WTC11 (cell line): ENCODE measurements around the gene CACNA1A. TPM values are rescaled to one million over a fixed set of nuclear protein-coding genes. Genes with fewer than 3 reads are reported as not detected.

ENCODE experiments used
- ATAC-seq: fragments of 200-7000 bp; cut with Tn5 transposase; 2 replicates; pipeline ENCODE4 v1.10.0; 2021; ENCODE audit warnings: mild to moderate bottlenecking, moderate library complexity
- CTCF ChIA-PET: fragments of 300-600 bp; sonication (Branson Sonifier 250); formaldehyde crosslinking; loops from one replicate; lab custom pipeline; 2021; ENCODE audit warnings: antibody characterized with exemption; lab: Charles Lee
- POLR2A ChIA-PET: fragments of 350-600 bp; sonication (Branson Sonifier 250); formaldehyde crosslinking; loops from one replicate; lab custom pipeline; 2021; ENCODE audit warnings: antibody characterized with exemption; lab: Charles Lee
- DNase-seq: peaks from one replicate; pipeline ENCODE4 v3.0.0; 2021; ENCODE audit warnings: low spot score
- H3K27ac Mint-ChIP-seq: 2 replicates; pipeline ENCODE4 v1.8.0; 2021; ENCODE audit warnings: mixed read lengths
- H3K27me3 Mint-ChIP-seq: 2 replicates; pipeline ENCODE4 v1.8.0; 2021; ENCODE audit warnings: low read depth, mild to moderate bottlenecking, moderate library complexity, mixed read lengths
- H3K36me3 Mint-ChIP-seq: 2 replicates; pipeline ENCODE4 v1.8.0; 2021; ENCODE audit warnings: mixed read lengths
- H3K4me1 Mint-ChIP-seq: 2 replicates; pipeline ENCODE4 v1.8.0; 2022; ENCODE audit warnings: mixed read lengths
- H3K4me3 Mint-ChIP-seq: 2 replicates; pipeline ENCODE4 v1.8.0; 2021; ENCODE audit warnings: mild to moderate bottlenecking, moderate library complexity, mixed read lengths
- H3K9me3 Mint-ChIP-seq: 2 replicates; pipeline ENCODE4 v1.8.0; 2021; ENCODE audit warnings: mixed read lengths
- ATF1 ChIP-seq: sonication (generic); formaldehyde crosslinking; IDR thresholded peaks from 2 replicates; pipeline ENCODE4 v1.8.1; 2023; ENCODE audit warnings: mild to moderate bottlenecking, moderate library complexity, missing genetic modification reagents
- CBFB ChIP-seq: sonication (generic); formaldehyde crosslinking; IDR thresholded peaks from 2 replicates; pipeline ENCODE4 v1.8.1; 2022; ENCODE audit warnings: mild to moderate bottlenecking, low read depth, missing genetic modification reagents
- CREM ChIP-seq: sonication (generic); formaldehyde crosslinking; IDR thresholded peaks from 2 replicates; pipeline ENCODE4 v1.8.1; 2022; ENCODE audit warnings: mild to moderate bottlenecking, missing genetic modification reagents, moderate library complexity
- ETV6 ChIP-seq: sonication (generic); formaldehyde crosslinking; IDR thresholded peaks from 2 replicates; pipeline ENCODE4 v1.8.1; 2022; ENCODE audit warnings: mild to moderate bottlenecking, missing genetic modification reagents
- FOXP1 ChIP-seq: sonication (generic); formaldehyde crosslinking; IDR thresholded peaks from 2 replicates; pipeline ENCODE4 v1.8.0; 2022; ENCODE audit warnings: missing genetic modification reagents, mild to moderate bottlenecking, moderate library complexity, borderline replicate concordance
- MYBL2 ChIP-seq: sonication (generic); formaldehyde crosslinking; IDR thresholded peaks from 2 replicates; pipeline ENCODE4 v1.8.1; 2023; ENCODE audit warnings: mild to moderate bottlenecking, moderate library complexity, missing genetic modification reagents
- NFE2L1 ChIP-seq: sonication (generic); formaldehyde crosslinking; IDR thresholded peaks from 2 replicates; pipeline ENCODE4 v1.8.1; 2023; ENCODE audit warnings: missing genetic modification reagents
- NR1H2 ChIP-seq: sonication (generic); formaldehyde crosslinking; IDR thresholded peaks from 2 replicates; pipeline ENCODE4 v1.9.0; 2021; ENCODE audit warnings: mild to moderate bottlenecking, moderate library complexity, missing genetic modification reagents
- RORB ChIP-seq: fragments of 250-450 bp; sonication (Bioruptor Pico); IDR thresholded peaks from 2 replicates; pipeline ENCODE4 v1.9.0; 2021; ENCODE audit warnings: mild to moderate bottlenecking
- SOX15 ChIP-seq: fragments of 250-450 bp; sonication (Bioruptor Pico); IDR thresholded peaks from 2 replicates; pipeline ENCODE4 v1.9.0; 2021; ENCODE audit warnings: mild to moderate bottlenecking
- TEAD4 ChIP-seq: sonication (generic); formaldehyde crosslinking; IDR thresholded peaks from 2 replicates; pipeline ENCODE4 v1.8.0; 2022; ENCODE audit warnings: mild to moderate bottlenecking, missing genetic modification reagents
- ZBTB21 ChIP-seq: sonication (generic); formaldehyde crosslinking; IDR thresholded peaks from 2 replicates; pipeline ENCODE4 v1.8.1; 2023; ENCODE audit warnings: mild to moderate bottlenecking, missing genetic modification reagents, borderline replicate concordance
- ZNF138 ChIP-seq: sonication (generic); formaldehyde crosslinking; conservative IDR thresholded peaks from 2 replicates; pipeline ENCODE4 v1.8.1; 2022; ENCODE audit warnings: mild to moderate bottlenecking, moderate library complexity, missing genetic modification reagents
- ZNF263 ChIP-seq: sonication (generic); formaldehyde crosslinking; IDR thresholded peaks from 2 replicates; pipeline ENCODE4 v1.8.1; 2022; ENCODE audit warnings: low read depth, mild to moderate bottlenecking, moderate library complexity, missing genetic modification reagents
- ZNF671 ChIP-seq: fragments of 250-450 bp; sonication (Bioruptor Pico); IDR thresholded peaks from 2 replicates; pipeline ENCODE4 v1.8.0; 2021; ENCODE audit warnings: mild to moderate bottlenecking
- total RNA-seq: library from RNA; stranded (reverse); gene quantifications from 3 replicates; pipeline ENCODE4 v1.2.3, GENCODE V29; 2021
- TF ChIP-seq, protein P1 (sequence below): sonication (generic); formaldehyde crosslinking; IDR thresholded peaks from 2 replicates; pipeline ENCODE4 v1.8.1; 2023; ENCODE audit warnings: mild to moderate bottlenecking, missing genetic modification reagents, moderate library complexity
- TF ChIP-seq, protein P2 (sequence below): fragments of 200-600 bp; IDR thresholded peaks from 2 replicates; pipeline ENCODE4 v1.8.0; 2022; ENCODE audit warnings: antibody characterized with exemption
- TF ChIP-seq, protein P3 (sequence below): fragments of 250-450 bp; sonication (Bioruptor Pico); IDR thresholded peaks from 2 replicates; pipeline ENCODE4 v1.9.0; 2021; ENCODE audit warnings: moderate library complexity, mild to moderate bottlenecking, inconsistent platforms, borderline replicate concordance
- TF ChIP-seq, protein P4 (sequence below): sonication (generic); formaldehyde crosslinking; IDR thresholded peaks from 2 replicates; pipeline ENCODE4 v1.8.1; 2023; ENCODE audit warnings: mild to moderate bottlenecking, moderate library complexity, missing genetic modification reagents
- TF ChIP-seq, protein P5 (sequence below): sonication (generic); formaldehyde crosslinking; conservative IDR thresholded peaks from 2 replicates; pipeline ENCODE4 v1.8.1; 2022; ENCODE audit warnings: mild to moderate bottlenecking, missing genetic modification reagents
- TF ChIP-seq, protein P6 (sequence below): fragments of 250-450 bp; sonication (Bioruptor Pico); IDR thresholded peaks from 2 replicates; pipeline ENCODE4 v1.8.0; 2021; ENCODE audit warnings: mild to moderate bottlenecking
- TF ChIP-seq, protein P7 (sequence below): sonication (generic); formaldehyde crosslinking; IDR thresholded peaks from 2 replicates; pipeline ENCODE4 v1.8.0; 2022; ENCODE audit warnings: mild to moderate bottlenecking, missing genetic modification reagents

The CACNA1A gene
- total RNA-seq, 1 experiment from 2014 or later, result 28.9 TPM

DNA sequence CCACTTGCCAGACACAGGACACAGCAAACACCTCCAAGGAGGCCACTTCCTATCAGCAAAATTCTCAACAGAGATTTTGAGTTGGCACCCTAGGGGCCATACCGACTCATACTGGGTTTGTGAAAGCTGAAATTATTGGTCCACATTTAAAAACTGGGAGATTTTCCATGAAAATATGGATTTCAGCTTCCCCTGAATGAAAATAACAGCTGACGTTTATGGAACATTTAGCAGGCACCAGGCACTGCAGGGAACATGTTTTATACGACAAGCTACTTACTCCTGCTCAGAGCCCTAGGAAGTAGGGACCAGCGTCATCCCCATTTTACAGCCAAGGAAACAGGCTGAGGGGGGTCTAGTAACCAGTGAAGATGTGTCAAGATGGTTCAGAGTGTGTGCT lies 186.8 kb downstream of the CACNA1A start:
- Mint-ChIP-seq H3K9me3 (peaks cover 48% of the 10 kb centered on the region), H3K27ac (no peak overlapping the region), H3K36me3 (peaks cover 63% of the 10 kb centered on the region), H3K4me1 (no peaks in the 10 kb centered on the region), H3K4me3 (no peak overlapping the region), H3K27me3 (no peaks in the 10 kb centered on the region; the same call in 1 of the 2 replicates)
- no peak for DNase-seq
- ATAC-seq, result no peak
- CTCF ChIA-PET, result no interaction called here
- POLR2A ChIA-PET, result no interaction called here
- TF ChIP-seq, protein P1, sequence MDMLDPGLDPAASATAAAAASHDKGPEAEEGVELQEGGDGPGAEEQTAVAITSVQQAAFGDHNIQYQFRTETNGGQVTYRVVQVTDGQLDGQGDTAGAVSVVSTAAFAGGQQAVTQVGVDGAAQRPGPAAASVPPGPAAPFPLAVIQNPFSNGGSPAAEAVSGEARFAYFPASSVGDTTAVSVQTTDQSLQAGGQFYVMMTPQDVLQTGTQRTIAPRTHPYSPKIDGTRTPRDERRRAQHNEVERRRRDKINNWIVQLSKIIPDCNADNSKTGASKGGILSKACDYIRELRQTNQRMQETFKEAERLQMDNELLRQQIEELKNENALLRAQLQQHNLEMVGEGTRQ (CRISPR knock-in tag), result no peak
- TF ChIP-seq RORB (CRISPR knock-in tag) (no peak), CREM (CRISPR knock-in tag) (no peak), MYBL2 (CRISPR knock-in tag) (no peak), ZNF138 (CRISPR knock-in tag) (no peak), TEAD4 (no peak)

DNA sequence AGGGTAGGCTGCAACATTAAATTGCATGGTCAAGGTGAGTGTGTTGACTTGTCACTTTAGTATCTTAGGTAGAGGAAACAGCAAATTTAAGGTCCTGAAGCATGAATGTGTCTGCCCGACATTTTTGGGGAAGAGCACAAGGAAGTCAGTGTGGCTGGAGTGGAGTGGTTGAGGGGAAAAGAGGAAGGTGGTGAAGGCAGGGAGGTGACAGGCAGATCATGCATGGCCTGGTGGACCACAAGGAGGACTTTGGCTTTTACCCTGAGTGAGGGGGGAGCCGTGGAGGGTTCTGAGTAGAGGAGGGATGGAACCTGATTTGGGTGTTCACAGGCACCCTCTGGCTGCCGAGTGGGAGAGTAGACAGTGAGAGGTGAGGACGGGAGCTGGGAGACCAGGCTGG lies 188.1 kb downstream of the CACNA1A start:
- ChIA-PET POLR2A (interaction anchor here (0.6 kb wide), 2 partner anchors 403 to 511 kb away, joined by 5 read pairs; no protein-coding TSS in a partner anchor), CTCF (interaction anchor here (1.0 kb wide), 1 partner anchor 403 kb away, joined by 3 read pairs; no protein-coding TSS in a partner anchor)
- TF ChIP-seq FOXP1 (CRISPR knock-in tag) (no peak), TEAD4 (no peak), NFE2L1 (CRISPR knock-in tag) (no peak), ATF1 (no peak), NR1H2 (no peak), ETV6 (CRISPR knock-in tag) (no peak), SOX15 (no peak), CBFB (no peak), ZNF671 (CRISPR knock-in tag) (no peak), ZBTB21 (CRISPR knock-in tag) (no peak), ZNF263 (CRISPR knock-in tag) (no peak)
- TF ChIP-seq, protein P2, sequence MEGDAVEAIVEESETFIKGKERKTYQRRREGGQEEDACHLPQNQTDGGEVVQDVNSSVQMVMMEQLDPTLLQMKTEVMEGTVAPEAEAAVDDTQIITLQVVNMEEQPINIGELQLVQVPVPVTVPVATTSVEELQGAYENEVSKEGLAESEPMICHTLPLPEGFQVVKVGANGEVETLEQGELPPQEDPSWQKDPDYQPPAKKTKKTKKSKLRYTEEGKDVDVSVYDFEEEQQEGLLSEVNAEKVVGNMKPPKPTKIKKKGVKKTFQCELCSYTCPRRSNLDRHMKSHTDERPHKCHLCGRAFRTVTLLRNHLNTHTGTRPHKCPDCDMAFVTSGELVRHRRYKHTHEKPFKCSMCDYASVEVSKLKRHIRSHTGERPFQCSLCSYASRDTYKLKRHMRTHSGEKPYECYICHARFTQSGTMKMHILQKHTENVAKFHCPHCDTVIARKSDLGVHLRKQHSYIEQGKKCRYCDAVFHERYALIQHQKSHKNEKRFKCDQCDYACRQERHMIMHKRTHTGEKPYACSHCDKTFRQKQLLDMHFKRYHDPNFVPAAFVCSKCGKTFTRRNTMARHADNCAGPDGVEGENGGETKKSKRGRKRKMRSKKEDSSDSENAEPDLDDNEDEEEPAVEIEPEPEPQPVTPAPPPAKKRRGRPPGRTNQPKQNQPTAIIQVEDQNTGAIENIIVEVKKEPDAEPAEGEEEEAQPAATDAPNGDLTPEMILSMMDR, result no peak
- TF ChIP-seq, protein P3, sequence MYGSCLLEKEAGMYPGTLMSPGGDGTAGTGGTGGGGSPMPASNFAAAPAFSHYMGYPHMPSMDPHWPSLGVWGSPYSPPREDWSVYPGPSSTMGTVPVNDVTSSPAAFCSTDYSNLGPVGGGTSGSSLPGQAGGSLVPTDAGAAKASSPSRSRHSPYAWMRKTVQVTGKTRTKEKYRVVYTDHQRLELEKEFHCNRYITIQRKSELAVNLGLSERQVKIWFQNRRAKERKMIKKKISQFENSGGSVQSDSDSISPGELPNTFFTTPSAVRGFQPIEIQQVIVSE (CRISPR knock-in tag), result no peak
- TF ChIP-seq, protein P4, sequence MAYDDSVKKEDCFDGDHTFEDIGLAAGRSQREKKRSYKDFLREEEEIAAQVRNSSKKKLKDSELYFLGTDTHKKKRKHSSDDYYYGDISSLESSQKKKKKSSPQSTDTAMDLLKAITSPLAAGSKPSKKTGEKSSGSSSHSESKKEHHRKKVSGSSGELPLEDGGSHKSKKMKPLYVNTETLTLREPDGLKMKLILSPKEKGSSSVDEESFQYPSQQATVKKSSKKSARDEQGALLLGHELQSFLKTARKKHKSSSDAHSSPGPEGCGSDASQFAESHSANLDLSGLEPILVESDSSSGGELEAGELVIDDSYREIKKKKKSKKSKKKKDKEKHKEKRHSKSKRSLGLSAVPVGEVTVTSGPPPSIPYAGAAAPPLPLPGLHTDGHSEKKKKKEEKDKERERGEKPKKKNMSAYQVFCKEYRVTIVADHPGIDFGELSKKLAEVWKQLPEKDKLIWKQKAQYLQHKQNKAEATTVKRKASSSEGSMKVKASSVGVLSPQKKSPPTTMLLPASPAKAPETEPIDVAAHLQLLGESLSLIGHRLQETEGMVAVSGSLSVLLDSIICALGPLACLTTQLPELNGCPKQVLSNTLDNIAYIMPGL (CRISPR knock-in tag), result no peak
- TF ChIP-seq, protein P5, sequence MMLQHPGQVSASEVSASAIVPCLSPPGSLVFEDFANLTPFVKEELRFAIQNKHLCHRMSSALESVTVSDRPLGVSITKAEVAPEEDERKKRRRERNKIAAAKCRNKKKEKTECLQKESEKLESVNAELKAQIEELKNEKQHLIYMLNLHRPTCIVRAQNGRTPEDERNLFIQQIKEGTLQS (CRISPR knock-in tag), result no peak
- TF ChIP-seq, protein P6, sequence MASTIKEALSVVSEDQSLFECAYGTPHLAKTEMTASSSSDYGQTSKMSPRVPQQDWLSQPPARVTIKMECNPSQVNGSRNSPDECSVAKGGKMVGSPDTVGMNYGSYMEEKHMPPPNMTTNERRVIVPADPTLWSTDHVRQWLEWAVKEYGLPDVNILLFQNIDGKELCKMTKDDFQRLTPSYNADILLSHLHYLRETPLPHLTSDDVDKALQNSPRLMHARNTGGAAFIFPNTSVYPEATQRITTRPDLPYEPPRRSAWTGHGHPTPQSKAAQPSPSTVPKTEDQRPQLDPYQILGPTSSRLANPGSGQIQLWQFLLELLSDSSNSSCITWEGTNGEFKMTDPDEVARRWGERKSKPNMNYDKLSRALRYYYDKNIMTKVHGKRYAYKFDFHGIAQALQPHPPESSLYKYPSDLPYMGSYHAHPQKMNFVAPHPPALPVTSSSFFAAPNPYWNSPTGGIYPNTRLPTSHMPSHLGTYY, result no peak
- TF ChIP-seq, protein P7, sequence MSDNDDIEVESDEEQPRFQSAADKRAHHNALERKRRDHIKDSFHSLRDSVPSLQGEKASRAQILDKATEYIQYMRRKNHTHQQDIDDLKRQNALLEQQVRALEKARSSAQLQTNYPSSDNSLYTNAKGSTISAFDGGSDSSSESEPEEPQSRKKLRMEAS, result no peak
- Mint-ChIP-seq H3K9me3 (peaks cover 38% of the 10 kb centered on the region), H3K27me3 (no peaks in the 10 kb centered on the region; the same call in 1 of the 2 replicates), H3K27ac (no peak overlapping the region), H3K4me1 (peaks cover 8% of the 10 kb centered on the region), H3K36me3 (peaks cover 62% of the 10 kb centered on the region), H3K4me3 (no peak overlapping the region)
- ATAC-seq, result no peak
- no peak for DNase-seq
